Measurements from ENCODE around the gene RNF111. TPM values are rescaled to one million over a fixed set of nuclear protein-coding genes. Genes with fewer than 3 reads are reported as not detected.

The RNF111 gene
- total and polyA plus RNA-seq, 2 of the 13 experiments (the other 11 are each of a cell fraction or from before 2014, with no cell fraction given): 12.1 to 23.1 TPM

GRCh38 chr15:59119625-59120024 is 132.2 kb downstream of the RNF111 start (continued):
- TF ChIP-seq ZSCAN30 (CRISPR knock-in tag; IDR thresholded peaks at IDR 0.05): no peak

- intact Hi-C loops (cut with micrococcal nuclease; ENCODE audit: unreplicated experiment): no loop called here
- TF ChIP-seq ZNF687 (CRISPR knock-in tag; IDR thresholded peaks at IDR 0.05) (no peak), TFDP2 (CRISPR knock-in tag; IDR thresholded peaks at IDR 0.05) (no peak), NFKB2 (CRISPR knock-in tag; IDR thresholded peaks at IDR 0.05; ENCODE audit: borderline replicate concordance) (no peak), GABPA (IDR thresholded peaks at IDR 0.05; ENCODE audit: low read depth, low read length) (no peak), GABPA (CRISPR knock-in tag; IDR thresholded peaks at IDR 0.05; ENCODE audit: low read depth) (no peak), ZNF552 (CRISPR knock-in tag; IDR thresholded peaks at IDR 0.05; ENCODE audit: borderline replicate concordance) (no peak), FIP1L1 (IDR thresholded peaks at IDR 0.05; ENCODE audit: borderline replicate concordance, insufficient read depth, low read depth, low read length) (no peak), ZSCAN5A (CRISPR knock-in tag; IDR thresholded peaks at IDR 0.05; ENCODE audit: borderline replicate concordance) (no peak), JDP2 (CRISPR knock-in tag; IDR thresholded peaks at IDR 0.05; ENCODE audit: borderline replicate concordance) (no peak), SSRP1 (CRISPR knock-in tag; IDR thresholded peaks at IDR 0.05) (no peak), NPAS2 (CRISPR knock-in tag; IDR thresholded peaks at IDR 0.05; ENCODE audit: borderline replicate concordance) (no peak), ZNF614 (CRISPR knock-in tag; IDR thresholded peaks at IDR 0.05; ENCODE audit: borderline replicate concordance) (no peak), DNMT1 (CRISPR knock-in tag; IDR thresholded peaks at IDR 0.05) (no peak), RNF2 (conservative IDR thresholded peaks at IDR 0.05; ENCODE audit: low read depth) (no peak), RFXAP (CRISPR knock-in tag; IDR thresholded peaks at IDR 0.05; ENCODE audit: borderline replicate concordance) (no peak), SOX6 (IDR thresholded peaks at IDR 0.05) (no peak), SOX6 (CRISPR knock-in tag; IDR thresholded peaks at IDR 0.05) (no peak), TMF1 (CRISPR knock-in tag; IDR thresholded peaks at IDR 0.05; ENCODE audit: low read depth) (no peak)
These were observed 133.5 kb downstream of the RNF111 start for GRCh38 chr15:59120937-59121336.

More at GRCh38 chr15:59120937-59121336, 133.5 kb downstream of the RNF111 start:
- no peak overlapping the region for H3K27ac ChIP-seq (ENCODE audit: extremely low read length, insufficient read depth, low read length)
- H3K4me3 ChIP-seq (replicated peaks in 1 of 3; ENCODE audit: insufficient read depth in 1 of 3, low read depth in 2 of 3, low read length in 3 of 3): no peak overlapping the region
- no peak overlapping the region for H3K9ac ChIP-seq (ENCODE audit: insufficient read depth, low read depth, low read length)
- no peak overlapping the region for H3K4me2 ChIP-seq (ENCODE audit: low read depth, low read length)
- ChIA-PET POLR2A (no interaction called here), CTCF (ENCODE audit: low intra/inter-chr PET ratio, low total read pairs) (no interaction called here)
- in situ Hi-C loops (cut with HindIII; ENCODE audit: extremely low pct_ligation_motif_present, low pct_unique_long_range_greater_than_20kb): no loop called here
- no peaks in the 10 kb centered on the region for H4K20me1 ChIP-seq (ENCODE audit: insufficient read depth, low read length)
- no peak for FAIRE-seq
- WGBS (ENCODE audit: low lambda C conversion rate): 99% methylated on average over 5 of the region's 5 CpGs
- peaks cover 27 to 84% of the 10 kb centered on the region in 2 experiments for H3K36me3 ChIP-seq (replicated peaks in 1 of 2; ENCODE audit: control insufficient read depth in 1 of 2, insufficient read depth in 2 of 2, low read length in 2 of 2)
- no peaks in the 10 kb centered on the region for H3K79me2 ChIP-seq (ENCODE audit: insufficient read depth, low read length)
- H3K9me3 ChIP-seq (ENCODE audit: low read length): no peaks in the 10 kb centered on the region
- no peak overlapping the region for H2AFZ ChIP-seq (ENCODE audit: low read length)
- H3K4me1 ChIP-seq (ENCODE audit: insufficient read depth, low read length): no peaks in the 10 kb centered on the region
- ATAC-seq: no peak
- DNase-seq (ENCODE audit: low spot score): no peak
- no peaks in the 10 kb centered on the region for H3K27me3 ChIP-seq (ENCODE audit: control insufficient read depth in 1 of 2, insufficient read depth in 2 of 2, low read length in 2 of 2)
- BruUV-seq (replicated peaks): no TSS peak
